Trophoblast cell (in vitro differentiated cells and primary cell): ENCODE measurements around the gene DDX11.
"Not testable (repeated sequence)": the region's sequence is repeated elsewhere in the genome, so short reads cannot be mapped to it uniquely, and the experiment has no call there.

Experiments
- DNase-seq, 2 donors: peaks; one replicate each; pipeline ENCODE4 v3.0.0-alpha.2; 2016
- H2AFZ ChIP-seq: 2 replicates; pipeline ENCODE4 v1.6.1; 2013; ENCODE audit warnings: low read length, moderate library complexity, mild to moderate bottlenecking; ENCODE audit not compliant: insufficient read depth, poor library complexity
- H2AK5ac ChIP-seq: 2 replicates; pipeline ENCODE4 v1.6.1; 2013; ENCODE audit warnings: mild to moderate bottlenecking, low read length
- H2BK120ac ChIP-seq: 2 replicates; pipeline ENCODE4 v1.6.1; 2013; ENCODE audit warnings: low read length, mild to moderate bottlenecking, moderate library complexity; ENCODE audit not compliant: insufficient read depth, poor library complexity
- H2BK12ac ChIP-seq: 2 replicates; pipeline ENCODE4 v1.6.1; 2013; ENCODE audit warnings: mild to moderate bottlenecking, low read length, moderate library complexity
- H2BK5ac ChIP-seq: 2 replicates; pipeline ENCODE4 v1.6.1; 2013; ENCODE audit warnings: low read length, low read depth, moderate library complexity, mild to moderate bottlenecking; ENCODE audit not compliant: poor library complexity
- H3K14ac ChIP-seq: 2 replicates; pipeline ENCODE4 v1.6.1; 2013; ENCODE audit warnings: mild to moderate bottlenecking, low read length
- H3K18ac ChIP-seq: 2 replicates; pipeline ENCODE4 v1.6.1; 2013; ENCODE audit warnings: mild to moderate bottlenecking, low read length
- H3K23ac ChIP-seq: 2 replicates; pipeline ENCODE4 v1.6.1; 2013; ENCODE audit warnings: low read length
- H3K27ac ChIP-seq: 2 replicates; pipeline ENCODE4 v1.5.1; 2013; ENCODE audit warnings: low read depth, mild to moderate bottlenecking, inconsistent platforms, low read length, moderate library complexity
- H3K27me3 ChIP-seq: 2 replicates; pipeline ENCODE4 v1.6.1; 2013; ENCODE audit warnings: inconsistent platforms, mild to moderate bottlenecking, low read length, moderate library complexity; ENCODE audit not compliant: insufficient read depth
- H3K36me3 ChIP-seq, 2 experiments: 1 replicate in 1 of 2; 2 replicates in 1 of 2; pipeline ENCODE4 v1.6.1; 2013; ENCODE audit warnings: low read length in 2 of 2, mild to moderate bottlenecking in 2 of 2, moderate library complexity in 1 of 2; ENCODE audit not compliant: insufficient read depth in 2 of 2, control insufficient read depth in 1 of 2
- H3K4ac ChIP-seq: 2 replicates; pipeline ENCODE4 v1.6.1; 2013; ENCODE audit warnings: low read depth, mild to moderate bottlenecking, low read length, moderate library complexity
- H3K4me1 ChIP-seq, 2 experiments: 1 replicate in 1 of 2; 2 replicates in 1 of 2; pipeline ENCODE4 v1.6.1; 2013; ENCODE audit warnings: low read length in 2 of 2, mild to moderate bottlenecking in 2 of 2, moderate library complexity in 1 of 2; ENCODE audit not compliant: insufficient read depth in 2 of 2, control insufficient read depth in 1 of 2
- H3K4me2 ChIP-seq: 2 replicates; pipeline ENCODE4 v1.6.1; 2013; ENCODE audit warnings: inconsistent platforms, mild to moderate bottlenecking, low read length, moderate library complexity
- H3K4me3 ChIP-seq: 2 replicates; pipeline ENCODE4 v1.5.1; 2013; ENCODE audit warnings: mild to moderate bottlenecking, low read depth, low read length, inconsistent platforms
- H3K79me1 ChIP-seq: one replicate; pipeline ENCODE4 v1.6.1; 2013; ENCODE audit warnings: low read length
- H3K79me2 ChIP-seq: 2 replicates; pipeline ENCODE4 v1.6.1; 2013; ENCODE audit warnings: low read length, mild to moderate bottlenecking; ENCODE audit not compliant: control insufficient read depth, insufficient read depth, poor library complexity
- H3K9ac ChIP-seq: 2 replicates; pipeline ENCODE4 v1.6.1; 2013; ENCODE audit warnings: mild to moderate bottlenecking, low read length
- H3K9me3 ChIP-seq: 2 replicates; pipeline ENCODE4 v1.6.1; 2013; ENCODE audit warnings: low read depth, mild to moderate bottlenecking, control low read depth, inconsistent platforms, low read length; ENCODE audit not compliant: insufficient read depth
- H4K12ac ChIP-seq: 2 replicates; pipeline ENCODE4 v1.6.1; 2013; ENCODE audit warnings: low read depth, mild to moderate bottlenecking, low read length, moderate library complexity
- H4K8ac ChIP-seq: 2 replicates; pipeline ENCODE4 v1.6.1; 2013; ENCODE audit warnings: low read depth, mild to moderate bottlenecking, low read length, moderate library complexity
- H4K91ac ChIP-seq: one replicate; pipeline ENCODE4 v1.6.1; 2013; ENCODE audit warnings: low read depth, mild to moderate bottlenecking, low read length, moderate library complexity
- WGBS: extraction: QIAGEN DNeasy Blood & Tissue Kit; methylation state at CpG from one replicate; pipeline ENCODE4 v1.1.7; 2013; ENCODE audit warnings: missing lambda C conversion rate; ENCODE audit not compliant: insufficient read length, insufficient coverage; ENCODE audit errors: extremely low coverage; 5-methylcytosine and 5-hydroxymethylcytosine counted together

The DDX11 gene

GRCh38 chr12:31084241-31084640 lies 10.6 kb downstream of the DDX11 start:
- H3K79me1 ChIP-seq, H3K4ac ChIP-seq, H4K8ac ChIP-seq, H4K12ac ChIP-seq, H2BK12ac ChIP-seq, H3K9ac ChIP-seq, H3K4me1 ChIP-seq, H2AFZ ChIP-seq, H4K91ac ChIP-seq, H2AK5ac ChIP-seq, H3K4me3 ChIP-seq, H2BK120ac ChIP-seq, H2BK5ac ChIP-seq, H3K9me3 ChIP-seq, H3K27me3 ChIP-seq, H3K4me2 ChIP-seq, H3K79me2 ChIP-seq, DNase-seq, H3K27ac ChIP-seq, H3K18ac ChIP-seq, H3K14ac ChIP-seq, H3K23ac ChIP-seq: not testable (repeated sequence)
- no CpG with 5 or more reads among the region's 13 CpGs for WGBS
- peaks cover 35 to 38% of the 10 kb centered on the region in 2 experiments for H3K36me3 ChIP-seq

DNA sequence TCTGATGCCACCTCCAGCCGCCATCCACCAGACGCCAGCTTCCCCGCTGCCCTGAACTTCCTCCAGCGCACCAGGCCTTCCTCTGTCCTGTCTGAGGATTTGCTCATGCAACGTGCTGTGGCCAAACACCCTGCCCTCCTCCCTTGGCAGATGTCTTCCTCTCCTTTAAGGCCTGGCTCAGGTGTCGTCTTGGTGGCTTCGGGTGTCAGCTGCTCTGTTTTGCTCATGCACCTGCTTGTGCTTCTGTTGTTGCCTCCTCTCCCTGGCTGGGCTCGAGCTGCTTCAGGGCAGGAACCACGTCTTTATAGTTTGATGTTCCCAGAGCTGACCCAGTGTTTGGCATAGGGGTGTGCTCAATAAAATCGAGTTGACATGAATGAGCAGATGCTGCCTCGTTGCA lies 12.4 kb downstream of the DDX11 start:
- H3K79me2 ChIP-seq, H2AK5ac ChIP-seq, H3K27ac ChIP-seq, H3K4ac ChIP-seq, H2AFZ ChIP-seq, H3K4me3 ChIP-seq, H3K18ac ChIP-seq, H4K91ac ChIP-seq, H3K9ac ChIP-seq, H4K12ac ChIP-seq, H3K14ac ChIP-seq, H3K4me2 ChIP-seq, H4K8ac ChIP-seq, H3K4me1 ChIP-seq, H2BK120ac ChIP-seq, H3K9me3 ChIP-seq, H3K27me3 ChIP-seq, DNase-seq, H3K79me1 ChIP-seq, H2BK5ac ChIP-seq, H2BK12ac ChIP-seq, H3K23ac ChIP-seq: not testable (repeated sequence)
- peaks cover 39 to 44% of the 10 kb centered on the region in 2 experiments for H3K36me3 ChIP-seq
- no CpG with 5 or more reads among the region's 11 CpGs for WGBS

GRCh38 chr12:31087486-31087885 lies 13.8 kb downstream of the DDX11 start:
- H4K91ac ChIP-seq, DNase-seq, H3K9me3 ChIP-seq, H4K12ac ChIP-seq, H2BK12ac ChIP-seq, H3K4me2 ChIP-seq, H3K79me2 ChIP-seq, H3K4ac ChIP-seq, H3K14ac ChIP-seq, H3K18ac ChIP-seq, H2BK120ac ChIP-seq, H2AK5ac ChIP-seq, H2BK5ac ChIP-seq, H4K8ac ChIP-seq, H3K23ac ChIP-seq, H3K27ac ChIP-seq, H3K9ac ChIP-seq, H3K27me3 ChIP-seq, H3K4me3 ChIP-seq, H3K79me1 ChIP-seq, H3K4me1 ChIP-seq, H2AFZ ChIP-seq: not testable (repeated sequence)
- no CpG with 5 or more reads among the region's 8 CpGs for WGBS
- H3K36me3 ChIP-seq = peaks cover 47 to 53% of the 10 kb centered on the region in 2 experiments

DNA sequence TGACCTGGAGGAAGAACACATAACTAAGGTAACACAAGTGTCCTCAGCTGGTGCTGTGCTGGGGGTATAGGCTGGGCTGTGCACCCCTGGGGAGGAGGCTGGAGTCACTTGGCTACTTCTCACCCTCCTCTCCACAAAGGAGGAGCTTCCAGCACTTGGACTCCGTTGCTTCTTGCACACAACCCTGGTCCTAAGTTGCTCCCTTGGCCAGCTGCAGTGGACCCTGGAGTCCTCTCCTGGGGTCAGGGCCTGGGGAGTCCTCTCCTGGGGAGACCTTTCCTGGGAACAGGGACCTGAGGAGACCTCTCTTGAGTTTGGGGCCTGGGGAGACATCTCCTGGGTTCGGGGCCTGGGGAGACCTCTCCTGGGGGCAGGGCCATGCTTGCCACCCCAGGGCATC lies 14.3 kb downstream of the DDX11 start:
- H4K12ac ChIP-seq, H3K27me3 ChIP-seq, H3K18ac ChIP-seq, H2BK120ac ChIP-seq, H3K9me3 ChIP-seq, DNase-seq, H2BK5ac ChIP-seq, H2AK5ac ChIP-seq, H4K8ac ChIP-seq, H3K14ac ChIP-seq, H3K4me2 ChIP-seq, H2BK12ac ChIP-seq, H3K23ac ChIP-seq, H3K4me3 ChIP-seq, H3K4me1 ChIP-seq, H2AFZ ChIP-seq, H3K79me2 ChIP-seq, H3K27ac ChIP-seq, H4K91ac ChIP-seq, H3K79me1 ChIP-seq, H3K9ac ChIP-seq, H3K4ac ChIP-seq: not testable (repeated sequence)
- no CpG with 5 or more reads among the region's 2 CpGs for WGBS
- peaks cover 48 to 53% of the 10 kb centered on the region in 2 experiments for H3K36me3 ChIP-seq
